GM11168 (cell line): Measurements from ENCODE around the gene SPIRE2.

Source experiments
- in situ Hi-C: fragments of 300-500 bp; cut with MboI; formaldehyde crosslinking; loops from one replicate; pipeline ENCODE4 v1.12.0; 2022; ENCODE audit warnings: low sequenced_read_pairs; ENCODE audit not compliant: unreplicated experiment

Gene SPIRE2

GRCh38 chr16:89890200-89890599, 61.9 kb downstream of the SPIRE2 start:
- in situ Hi-C loops: no loop called here

DNA sequence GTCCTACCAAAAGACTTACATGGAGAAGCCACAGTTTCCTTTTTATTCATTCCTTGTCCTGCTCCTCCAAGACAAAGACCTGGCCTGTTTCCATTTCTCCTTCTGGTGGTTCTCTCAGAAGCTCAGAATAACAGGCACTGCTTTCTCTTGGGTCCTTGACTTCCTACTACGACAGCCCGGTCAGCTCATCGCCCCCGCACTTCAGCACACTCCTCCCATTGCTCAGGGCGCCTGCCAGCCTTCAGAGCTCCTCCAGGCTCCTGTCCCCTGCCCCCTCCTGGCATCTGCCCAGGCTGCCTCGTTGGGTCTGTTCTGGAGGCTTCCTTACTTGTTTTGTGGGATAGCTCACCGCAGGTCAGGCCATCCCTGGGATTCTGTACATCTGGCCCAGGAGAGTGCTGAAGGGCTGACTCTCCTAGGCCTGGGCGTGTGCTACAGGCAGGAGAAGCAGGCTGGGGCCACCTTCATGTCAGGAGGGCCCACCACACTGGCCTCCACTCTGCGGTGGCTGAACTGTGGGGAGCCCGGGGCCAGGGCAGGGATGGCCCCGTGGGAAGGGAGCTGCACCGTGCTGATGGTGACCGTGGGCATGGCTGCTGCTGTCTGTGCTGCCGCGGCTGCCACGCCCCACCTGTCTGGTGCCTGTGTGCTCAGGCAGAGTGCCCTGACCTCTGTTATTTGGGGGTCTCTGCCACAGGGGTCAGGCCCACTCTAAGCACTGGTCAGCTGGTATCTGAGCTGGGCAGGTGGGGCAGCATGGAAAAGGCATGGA, 62.8 kb downstream of the SPIRE2 start:
- in situ Hi-C loops: no loop called here

DNA sequence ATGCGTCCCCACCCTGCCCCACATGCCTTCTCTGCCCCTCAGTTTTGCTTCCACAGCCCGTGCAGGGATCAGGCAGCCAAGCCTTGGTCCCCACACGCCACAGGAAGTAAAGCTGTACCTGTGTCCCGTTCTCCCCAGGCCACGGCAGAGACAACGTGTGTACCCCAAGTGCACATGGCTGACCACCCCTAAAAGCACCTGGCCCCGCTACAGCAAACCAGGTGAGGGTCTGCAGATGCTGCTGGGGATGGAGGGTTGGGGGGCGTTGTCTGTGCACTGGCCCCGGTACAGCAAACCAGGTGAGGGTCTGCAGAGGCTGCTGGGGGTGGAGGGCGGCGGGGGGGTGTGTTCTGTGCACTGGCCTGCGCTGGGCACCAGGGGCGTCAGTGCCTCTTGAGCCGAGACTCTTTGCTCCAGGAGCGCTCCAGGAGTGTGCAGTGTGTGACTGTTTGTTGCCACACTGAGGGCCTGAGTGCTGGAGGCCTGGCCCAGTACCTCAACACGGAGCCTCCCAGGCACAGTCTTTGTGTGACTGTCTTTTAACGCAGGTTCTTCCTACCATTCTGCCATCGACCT, 63.9 kb downstream of the SPIRE2 start:
- in situ Hi-C loops: no loop called here

- in situ Hi-C loops: no loop called here
Measured at GRCh38 chr16:89892635-89893034, 64.4 kb downstream of the SPIRE2 start.

DNA sequence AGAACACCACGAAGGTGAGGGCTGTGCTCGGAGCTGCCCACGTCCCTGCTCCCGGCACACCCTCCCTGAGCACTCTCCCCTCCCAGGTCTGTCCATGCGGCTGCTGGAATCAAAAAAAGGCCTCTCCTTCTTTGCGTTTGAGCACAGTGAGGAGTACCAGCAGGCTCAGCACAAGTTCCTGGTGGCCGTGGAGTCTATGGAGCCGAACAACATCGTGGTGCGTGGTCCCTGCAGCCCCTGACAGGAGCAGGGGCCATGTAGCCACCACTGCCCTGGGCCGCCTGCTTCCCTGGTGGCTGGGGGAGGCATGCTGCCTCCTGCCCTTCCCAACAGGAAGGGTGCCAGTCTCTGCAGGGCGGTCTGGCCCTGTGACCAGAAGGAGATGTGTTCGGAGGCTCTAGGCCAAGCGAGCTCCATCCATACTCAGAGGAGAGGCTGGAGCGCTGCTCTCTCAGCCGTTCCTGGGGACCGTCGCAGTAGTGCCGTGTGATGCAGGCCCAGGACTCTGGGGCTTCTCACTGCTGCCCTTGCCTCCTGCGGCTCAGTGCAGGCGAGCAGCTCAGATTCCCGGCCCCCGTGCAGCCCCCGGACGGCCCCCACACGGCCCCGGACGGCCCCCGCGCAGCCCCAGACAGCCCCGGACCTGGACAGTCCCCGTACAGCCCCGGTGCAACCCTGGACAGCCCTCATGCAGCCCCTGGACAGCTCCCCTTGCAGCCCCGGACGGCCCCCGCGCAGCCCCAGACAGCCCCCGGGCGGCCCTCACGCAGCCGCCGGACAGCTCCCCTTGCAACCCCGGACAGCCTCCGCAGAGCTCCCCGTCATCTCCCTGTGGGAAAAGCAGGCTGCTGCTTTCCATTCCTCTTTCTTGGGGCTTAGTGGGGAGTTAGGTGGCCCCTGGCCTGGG, 65.6 kb downstream of the SPIRE2 start:
- in situ Hi-C loops: no loop called here

GRCh38 chr16:89895482-89896250, 67.4 kb downstream of the SPIRE2 start:
- in situ Hi-C loops: no loop called here

DNA sequence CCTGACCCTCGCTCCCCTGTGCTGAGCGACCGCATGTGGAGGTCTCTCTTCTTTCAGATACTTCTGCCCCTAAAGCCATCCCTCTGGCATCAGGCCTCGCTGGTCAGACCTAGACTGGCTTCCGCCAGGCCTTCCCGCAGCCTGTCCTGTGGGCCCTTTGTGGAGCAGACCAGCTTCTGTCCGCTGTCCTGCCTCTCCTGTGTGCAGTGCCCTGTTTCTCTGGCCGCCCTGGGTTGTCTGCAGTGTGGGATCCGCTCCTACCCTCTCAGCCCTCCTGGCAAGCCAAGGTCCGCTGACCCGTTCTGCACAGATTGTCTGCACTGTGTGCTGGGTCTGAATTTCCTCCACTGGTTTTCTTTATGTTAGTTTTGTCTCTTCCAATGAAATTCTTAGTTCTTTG, 68.9 kb downstream of the SPIRE2 start:
- in situ Hi-C loops: no loop called here

DNA sequence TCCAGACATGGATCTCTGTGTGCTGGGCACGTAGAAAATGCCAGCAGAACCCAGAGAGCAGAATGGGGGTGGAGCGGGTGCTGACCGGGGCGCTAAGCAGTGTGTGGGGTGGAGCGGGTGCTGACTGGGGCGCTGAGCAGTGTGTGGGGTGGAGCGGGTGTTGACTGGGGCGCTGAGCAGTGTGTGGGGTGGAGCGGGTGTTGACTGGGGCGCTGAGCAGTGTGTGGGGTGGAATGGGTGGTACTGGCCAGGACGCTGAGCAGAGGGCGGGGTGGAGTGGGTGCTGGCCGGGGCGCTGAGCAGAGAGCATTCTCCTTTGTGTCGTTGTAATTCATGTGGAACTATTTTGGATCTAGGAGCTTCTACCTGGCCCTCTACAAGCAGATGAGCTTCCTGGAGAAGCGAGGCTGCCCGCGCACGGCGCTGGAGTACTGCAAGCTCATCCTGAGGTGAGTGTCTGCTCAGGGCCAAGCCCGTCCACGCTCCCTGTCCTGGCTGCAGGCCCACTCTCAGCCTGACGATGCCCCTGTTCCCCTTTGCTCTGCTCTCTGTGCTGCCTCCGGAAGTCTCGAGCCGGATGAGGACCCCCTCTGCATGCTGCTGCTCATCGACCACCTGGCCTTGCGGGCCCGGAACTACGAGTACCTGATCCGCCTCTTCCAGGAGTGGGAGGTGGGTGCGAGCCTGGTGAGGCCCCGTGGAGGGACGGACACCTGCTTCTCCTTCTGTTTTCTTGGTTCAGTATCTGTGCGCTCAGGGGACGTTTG, 70.1 kb downstream of the SPIRE2 start:
- in situ Hi-C loops: no loop called here

DNA sequence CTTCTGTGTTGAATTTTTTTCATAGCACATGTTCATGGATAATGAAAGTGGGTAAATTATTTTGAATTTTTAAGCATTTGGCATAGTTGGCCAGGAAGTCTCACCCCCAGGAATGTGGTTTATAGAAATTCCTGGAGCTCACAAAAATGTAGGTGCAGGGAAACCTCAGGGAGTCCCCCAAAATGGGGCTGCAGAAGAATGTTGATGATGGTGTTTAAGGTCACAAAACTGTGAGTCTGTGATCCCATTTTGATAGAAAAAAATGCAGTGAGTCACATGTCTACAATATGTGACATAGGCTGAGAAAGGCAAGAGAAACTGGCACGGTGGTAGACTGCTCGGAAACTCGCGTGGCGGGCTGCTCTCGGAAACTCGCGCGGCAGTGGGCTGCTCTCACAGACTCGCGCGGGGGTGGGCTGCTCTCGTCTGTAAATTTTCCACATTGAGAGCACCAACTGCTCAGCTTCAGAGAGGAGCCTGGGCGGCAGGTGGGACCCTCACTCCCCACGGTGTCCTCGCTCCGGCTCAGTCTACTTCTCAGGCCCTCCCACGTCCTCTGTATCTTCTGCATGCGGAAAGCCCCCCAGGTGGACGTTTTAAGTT, 71.7 kb downstream of the SPIRE2 start:
- in situ Hi-C loops: no loop called here

DNA sequence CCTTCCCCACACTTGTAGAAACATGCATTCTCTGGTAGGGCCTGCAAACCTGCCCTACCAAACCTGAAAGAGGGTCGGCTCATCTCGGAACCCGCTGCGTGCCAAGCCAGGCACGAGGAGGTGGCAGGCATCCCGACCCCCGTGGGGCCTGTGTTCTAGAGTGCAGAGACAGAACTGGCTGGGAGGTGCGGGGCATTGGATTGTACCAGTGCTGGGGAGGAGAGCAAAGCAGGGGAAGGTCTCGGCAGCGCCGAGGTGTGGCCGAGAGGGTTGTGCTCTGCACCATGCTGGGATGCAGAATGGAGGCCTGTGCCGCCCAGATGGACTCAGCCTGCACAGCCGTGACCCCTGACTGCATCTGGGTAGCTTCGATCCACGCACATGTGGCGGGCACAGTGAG, 72.6 kb downstream of the SPIRE2 start:
- in situ Hi-C loops: no loop called here

GRCh38 chr16:89902980-89903379, 74.7 kb downstream of the SPIRE2 start:
- in situ Hi-C loops: no loop called here

GRCh38 chr16:89903908-89904515, 75.7 kb downstream of the SPIRE2 start:
- in situ Hi-C loops: no loop called here

DNA sequence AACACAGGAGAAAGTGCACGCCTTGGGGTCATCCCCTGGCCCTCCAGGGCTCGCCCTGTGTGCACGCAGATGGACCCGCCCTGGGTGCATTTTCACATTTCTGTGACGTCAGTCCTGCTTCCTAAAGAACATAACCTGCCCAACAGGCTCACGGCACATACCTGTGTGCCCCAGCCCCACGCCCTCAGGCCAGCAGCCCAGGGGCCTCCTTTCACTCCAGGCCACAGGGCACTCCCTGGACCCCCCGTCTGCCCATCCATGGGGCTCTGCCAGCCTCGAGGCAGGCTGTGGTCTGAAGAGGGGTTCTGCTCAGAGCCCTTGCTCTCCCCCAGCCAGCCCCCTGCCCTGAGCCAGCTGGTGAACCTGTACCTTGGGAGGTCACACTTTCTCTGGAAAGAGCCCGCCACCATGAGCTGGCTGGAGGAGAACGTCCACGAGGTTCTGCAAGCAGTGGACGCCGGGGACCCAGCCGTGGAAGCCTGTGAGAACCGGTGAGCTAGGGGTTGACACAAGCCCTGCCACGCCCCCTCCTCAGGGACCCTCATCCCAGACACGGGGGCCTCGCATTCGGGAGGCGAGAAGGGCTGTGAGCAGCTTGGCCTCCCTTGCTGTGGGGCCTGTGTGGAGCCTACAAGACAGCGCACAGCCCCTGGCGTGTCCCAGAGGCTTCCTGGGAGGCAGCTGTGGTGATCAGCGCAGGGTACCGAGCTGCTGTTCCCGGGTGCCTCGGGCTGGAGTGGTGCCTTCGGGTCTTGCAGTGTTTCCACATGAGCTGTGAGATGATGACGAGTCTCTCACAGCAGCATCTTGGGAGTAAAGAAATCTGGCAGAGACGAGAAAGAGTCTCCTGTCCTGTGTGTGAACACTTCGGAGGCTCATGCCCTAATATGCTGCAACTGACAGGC, 76.6 kb downstream of the SPIRE2 start:
- in situ Hi-C loops: no loop called here

DNA sequence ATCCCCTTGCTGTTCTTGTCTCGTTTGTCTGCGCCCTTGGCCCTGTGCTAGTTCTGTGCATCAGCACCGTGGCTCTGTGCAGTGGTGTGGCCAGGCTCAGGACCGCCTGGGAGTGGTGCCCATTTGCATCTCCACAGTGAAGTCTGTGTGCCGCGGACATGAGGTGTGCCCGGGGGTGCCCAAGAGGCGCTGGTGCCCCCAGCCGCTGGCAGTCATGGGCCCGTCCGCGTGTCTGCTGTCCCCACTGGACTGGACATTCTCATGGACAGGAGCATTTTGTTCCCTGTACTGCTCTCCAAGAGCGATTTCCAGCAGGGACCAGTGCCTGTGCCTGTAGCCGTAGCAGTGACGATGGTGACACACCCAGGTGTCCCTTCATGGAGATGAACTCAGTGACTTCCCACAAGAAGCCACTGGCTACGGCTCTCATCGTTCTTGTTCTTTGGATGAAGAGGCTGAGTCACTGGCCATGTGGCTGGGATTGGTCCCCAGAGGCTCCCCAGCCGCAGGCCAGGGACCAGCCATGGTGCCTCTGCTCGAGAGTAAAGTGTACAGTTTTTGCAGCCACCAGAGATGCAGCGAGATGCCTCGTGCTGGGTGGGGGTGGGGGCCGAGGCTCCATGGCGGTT, 77.3 kb downstream of the SPIRE2 start:
- in situ Hi-C loops: no loop called here

DNA sequence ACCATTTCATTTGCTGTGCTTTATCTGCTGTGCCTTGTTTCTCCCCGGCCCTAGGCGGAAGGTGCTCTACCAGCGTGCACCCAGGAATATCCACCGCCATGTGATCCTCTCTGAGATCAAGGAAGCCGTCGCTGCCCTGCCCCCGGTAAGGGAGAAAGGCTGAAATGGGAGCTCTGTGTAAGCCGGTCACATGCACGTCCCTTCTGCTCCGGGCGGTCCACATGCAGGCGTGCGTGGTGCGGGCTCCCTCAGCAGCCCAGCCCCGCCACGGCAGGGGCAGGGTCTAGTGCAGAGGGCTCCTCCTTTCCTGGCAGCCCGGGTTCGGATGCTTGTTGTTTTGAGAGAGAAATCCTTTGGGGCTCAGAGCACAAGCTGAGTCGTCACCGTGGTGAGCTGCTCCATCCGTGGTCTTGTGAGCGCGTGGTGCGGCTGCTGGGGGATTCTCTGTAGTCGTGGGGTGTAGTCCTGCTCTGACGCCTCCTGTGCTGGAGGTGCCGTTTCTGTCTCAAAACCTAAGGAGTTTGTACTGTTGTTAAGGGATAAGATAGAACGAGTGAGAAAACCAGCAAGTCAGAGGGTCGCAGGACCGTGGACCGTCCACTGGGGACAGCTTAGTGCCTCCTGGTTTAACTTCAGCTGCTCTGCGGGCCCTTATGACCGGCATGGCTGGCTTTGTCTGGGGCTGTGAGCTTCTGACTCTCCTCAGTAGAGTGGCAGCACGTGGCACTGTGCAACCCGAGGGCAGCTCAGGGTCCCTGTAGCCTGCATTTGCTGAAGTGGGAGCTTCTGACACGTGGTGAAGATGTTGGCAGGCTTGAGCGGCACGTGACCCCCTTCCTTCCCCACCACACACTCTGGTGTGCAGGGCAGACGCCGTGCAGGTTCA, 78.1 kb downstream of the SPIRE2 start:
- in situ Hi-C loops: no loop called here

DNA sequence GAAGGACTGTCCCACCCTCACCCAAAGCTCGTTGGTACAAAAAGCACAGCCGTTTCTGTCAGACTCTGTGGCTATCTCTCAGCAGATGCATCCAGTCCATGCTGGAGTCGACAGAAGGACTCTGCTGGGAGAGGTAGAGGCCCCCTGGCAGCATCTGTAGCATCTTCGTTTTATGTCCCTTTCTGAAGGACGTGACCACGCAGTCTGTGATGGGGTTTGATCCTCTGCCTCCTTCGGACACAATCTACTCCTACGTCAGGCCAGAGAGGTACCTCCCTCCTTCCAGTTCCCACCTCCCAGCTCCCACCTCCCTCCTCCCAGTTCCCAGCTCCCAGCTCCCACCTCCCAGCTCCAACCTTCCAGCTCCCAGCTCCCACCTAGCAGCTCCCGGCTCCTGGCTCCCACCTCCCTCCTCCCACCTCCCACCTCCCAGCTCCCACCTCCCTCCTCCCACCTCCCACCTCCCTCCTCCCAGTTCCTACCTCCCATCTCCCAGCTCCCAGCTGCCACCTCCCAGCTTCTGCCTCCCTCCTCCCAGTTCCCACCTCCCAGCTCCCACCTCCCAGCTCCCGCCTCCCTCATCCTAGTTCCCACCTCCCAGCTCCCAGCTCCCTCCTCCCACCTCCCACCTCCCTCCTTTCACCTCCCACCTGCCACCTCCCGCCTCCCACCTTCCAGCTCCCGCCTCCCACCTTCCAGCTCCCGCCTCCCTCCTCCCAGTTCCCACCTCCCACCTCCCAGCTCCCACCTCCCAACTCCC, 79.0 kb downstream of the SPIRE2 start:
- in situ Hi-C loops: no loop called here
